HPDE6-E6E7 (cell line): ENCODE data around the gene ADGRB3.
A peak's percentile ranks its signal among the peaks of the same experiment; 100 is the strongest.
"Not testable (repeated sequence)": the region's sequence is repeated elsewhere in the genome, so short reads cannot be mapped to it uniquely, and the experiment has no call there.

ENCODE experiments used
- DNase-seq: peaks from one replicate; pipeline ENCODE4 v3.0.0; 2011; ENCODE audit warnings: missing footprints; ENCODE audit errors: extremely low spot score

The ADGRB3 gene

GRCh38 chr6:69232911-69233448 is 597.9 kb downstream of the ADGRB3 start:
- peak; percentile 46 for DNase-seq

- no peak for DNase-seq
Observed at GRCh38 chr6:69238067-69238466, 603.0 kb downstream of the ADGRB3 start.

GRCh38 chr6:69246983-69247382 is 611.9 kb downstream of the ADGRB3 start:
- DNase-seq, result no peak

GRCh38 chr6:69261010-69261409 is 625.9 kb downstream of the ADGRB3 start:
- no peak for DNase-seq

- no peak for DNase-seq
Observed at GRCh38 chr6:69263297-69263696, 628.2 kb downstream of the ADGRB3 start.

- no peak for DNase-seq
Observed at GRCh38 chr6:69265090-69265489, 630.0 kb downstream of the ADGRB3 start.

GRCh38 chr6:69265706-69266105 is 630.6 kb downstream of the ADGRB3 start:
- DNase-seq, result no peak

- no peak for DNase-seq
Observed at GRCh38 chr6:69276204-69276603, 641.1 kb downstream of the ADGRB3 start.

GRCh38 chr6:69279805-69280204 is 644.7 kb downstream of the ADGRB3 start:
- no peak for DNase-seq

- no peak for DNase-seq
Observed at GRCh38 chr6:69280858-69281257, 645.8 kb downstream of the ADGRB3 start.

- DNase-seq, result no peak
Observed at GRCh38 chr6:69284176-69284730, 649.2 kb downstream of the ADGRB3 start.

- DNase-seq, result no peak
Observed at GRCh38 chr6:69285054-69285453, 650.0 kb downstream of the ADGRB3 start.

- DNase-seq, result no peak
Observed at GRCh38 chr6:69286331-69286730, 651.2 kb downstream of the ADGRB3 start.

GRCh38 chr6:69288198-69288597 is 653.1 kb downstream of the ADGRB3 start:
- not testable (repeated sequence) for DNase-seq

GRCh38 chr6:69289689-69290495 is 654.8 kb downstream of the ADGRB3 start:
- DNase-seq, result no peak

- no peak for DNase-seq
Observed at GRCh38 chr6:69293471-69293870, 658.4 kb downstream of the ADGRB3 start.

GRCh38 chr6:69294407-69294806 is 659.3 kb downstream of the ADGRB3 start:
- no peak for DNase-seq

- no peak for DNase-seq
Observed at GRCh38 chr6:69294862-69295261, 659.8 kb downstream of the ADGRB3 start.

- no peak for DNase-seq
Observed at GRCh38 chr6:69303382-69303781, 668.3 kb downstream of the ADGRB3 start.

- DNase-seq, result no peak
Observed at GRCh38 chr6:69305456-69305855, 670.4 kb downstream of the ADGRB3 start.

GRCh38 chr6:69308584-69308983 is 673.5 kb downstream of the ADGRB3 start:
- DNase-seq, result no peak

GRCh38 chr6:69311888-69312287 is 676.8 kb downstream of the ADGRB3 start:
- no peak for DNase-seq

- no peak for DNase-seq
Observed at GRCh38 chr6:69314001-69314400, 678.9 kb downstream of the ADGRB3 start.
